OCI-LY3 (cell line): ENCODE results near the gene RTF1.

Experiments used
- H2AFZ ChIP-seq: fragments of 200-600, 300-600 bp; shearing (Covaris generic); 2 replicates; pipeline ENCODE4 v1.6.0; 2014; ENCODE audit warnings: antibody characterized with exemption, low read depth, low read length
- H3K27ac ChIP-seq: fragments of 200-600, 300-600 bp; sonication (generic); 2 replicates; pipeline ENCODE4 v1.5.1; 2014; ENCODE audit warnings: mild to moderate bottlenecking, low read length, moderate library complexity, mixed read lengths
- H3K27me3 ChIP-seq: fragments of 200-600, 300-600 bp; sonication (generic); 2 replicates; pipeline ENCODE4 v1.6.1; 2014; ENCODE audit warnings: low read depth, low read length, mixed read lengths
- H3K36me3 ChIP-seq: fragments of 200-600, 300-600 bp; sonication (generic); replicated peaks from 2 replicates; pipeline ENCODE3; 2014; ENCODE audit warnings: low read depth, low read length, mixed read lengths
- H3K4me1 ChIP-seq: fragments of 300-600, 200-600 bp; sonication (generic); 2 replicates; pipeline ENCODE4 v1.6.1; 2014; ENCODE audit warnings: low read length, mixed read lengths
- H3K4me2 ChIP-seq: fragments of 200-600, 300-600 bp; sonication (generic); 2 replicates; pipeline ENCODE4 v1.6.1; 2014; ENCODE audit warnings: low read length, mixed read lengths
- H3K4me3 ChIP-seq: fragments of 300-600, 200-600 bp; sonication (generic); 2 replicates; pipeline ENCODE4 v1.5.1; 2014; ENCODE audit warnings: antibody characterized with exemption, mild to moderate bottlenecking, low read length, moderate library complexity
- H3K79me2 ChIP-seq: fragments of 300-600, 200-600 bp; shearing (Covaris generic); 2 replicates; pipeline ENCODE4 v1.6.1; 2014; ENCODE audit warnings: mild to moderate bottlenecking, low read length, mixed read lengths
- H3K9ac ChIP-seq: fragments of 300-600, 200-600 bp; shearing (Covaris generic); 2 replicates; pipeline ENCODE4 v1.6.0; 2014; ENCODE audit warnings: mild to moderate bottlenecking, low read length, moderate library complexity
- H3K9me3 ChIP-seq: fragments of 200-600, 300-600 bp; shearing (Covaris generic); 2 replicates; pipeline ENCODE4 v1.6.1; 2014; ENCODE audit warnings: low read length, mixed read lengths; ENCODE audit not compliant: insufficient read depth
- H4K20me1 ChIP-seq: fragments of 200-600, 300-600 bp; sonication (generic); 2 replicates; pipeline ENCODE4 v1.6.1; 2016; ENCODE audit warnings: low read length, mixed read lengths; ENCODE audit not compliant: insufficient read depth
- EZH2phosphoT487 ChIP-seq: fragments of 200-600 bp; shearing (Covaris generic); IDR thresholded peaks from 2 replicates; pipeline ENCODE4 v1.6.1; 2018; ENCODE audit warnings: antibody characterized with exemption, mixed run types, low read depth
- TF ChIP-seq, protein P1 (sequence below): fragments of 200-600, 300-600 bp; sonication (generic); IDR thresholded peaks from 2 replicates; pipeline ENCODE4 v1.5.1; 2014; ENCODE audit warnings: antibody characterized with exemption, low read length, low read depth

RTF1 gene

DNA sequence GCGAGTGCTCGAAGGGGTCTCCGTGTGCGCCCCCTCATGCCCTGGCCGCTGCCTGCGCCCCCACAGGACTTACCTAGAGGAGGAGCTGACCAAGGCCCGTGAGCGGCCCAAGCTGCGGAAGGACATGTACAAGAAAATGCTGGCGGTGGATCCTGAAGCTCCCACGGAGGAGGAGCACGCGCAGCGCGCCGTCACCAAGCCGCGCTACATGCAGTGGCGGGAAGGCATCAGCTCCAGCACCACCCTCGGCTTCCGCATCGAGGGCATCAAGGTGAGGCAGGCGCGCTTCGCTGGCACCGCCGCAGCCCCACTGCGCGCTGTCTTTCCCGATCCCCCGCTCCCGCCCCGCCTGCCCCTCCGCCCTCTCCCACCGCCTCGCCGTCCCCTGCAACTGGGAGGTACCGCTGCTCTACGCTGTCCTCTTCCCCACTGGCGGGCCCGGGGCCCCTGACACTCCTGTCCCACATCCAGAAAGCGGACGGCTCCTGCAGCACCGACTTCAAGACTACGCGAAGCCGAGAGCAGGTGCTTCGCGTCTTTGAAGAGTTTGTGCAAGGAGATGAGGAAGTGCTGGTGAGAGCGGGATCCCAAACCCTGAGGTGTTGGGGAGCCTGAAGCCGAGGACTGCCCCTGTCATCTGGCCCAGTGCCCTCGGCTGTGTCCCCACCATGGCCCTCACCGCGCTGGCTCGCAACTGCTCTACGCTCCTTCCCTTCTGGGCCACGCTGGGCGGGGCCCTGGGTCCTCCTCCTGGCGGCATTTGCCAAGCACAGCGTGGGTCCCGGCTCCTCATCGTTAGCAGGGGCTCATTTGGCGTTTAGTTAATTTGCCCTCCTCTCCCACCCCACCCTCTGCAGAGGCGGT, 85.3 kb downstream of the RTF1 start:
- H3K4me3 ChIP-seq = no peak overlapping the region
- TF ChIP-seq, protein P1, sequence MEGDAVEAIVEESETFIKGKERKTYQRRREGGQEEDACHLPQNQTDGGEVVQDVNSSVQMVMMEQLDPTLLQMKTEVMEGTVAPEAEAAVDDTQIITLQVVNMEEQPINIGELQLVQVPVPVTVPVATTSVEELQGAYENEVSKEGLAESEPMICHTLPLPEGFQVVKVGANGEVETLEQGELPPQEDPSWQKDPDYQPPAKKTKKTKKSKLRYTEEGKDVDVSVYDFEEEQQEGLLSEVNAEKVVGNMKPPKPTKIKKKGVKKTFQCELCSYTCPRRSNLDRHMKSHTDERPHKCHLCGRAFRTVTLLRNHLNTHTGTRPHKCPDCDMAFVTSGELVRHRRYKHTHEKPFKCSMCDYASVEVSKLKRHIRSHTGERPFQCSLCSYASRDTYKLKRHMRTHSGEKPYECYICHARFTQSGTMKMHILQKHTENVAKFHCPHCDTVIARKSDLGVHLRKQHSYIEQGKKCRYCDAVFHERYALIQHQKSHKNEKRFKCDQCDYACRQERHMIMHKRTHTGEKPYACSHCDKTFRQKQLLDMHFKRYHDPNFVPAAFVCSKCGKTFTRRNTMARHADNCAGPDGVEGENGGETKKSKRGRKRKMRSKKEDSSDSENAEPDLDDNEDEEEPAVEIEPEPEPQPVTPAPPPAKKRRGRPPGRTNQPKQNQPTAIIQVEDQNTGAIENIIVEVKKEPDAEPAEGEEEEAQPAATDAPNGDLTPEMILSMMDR = no peak
- no peak overlapping the region for H3K27ac ChIP-seq
- H3K9me3 ChIP-seq = no peaks in the 10 kb centered on the region
- no peaks in the 10 kb centered on the region for H3K4me1 ChIP-seq
- no peaks in the 10 kb centered on the region for H4K20me1 ChIP-seq
- H2AFZ ChIP-seq = no peak overlapping the region
- no peak overlapping the region for H3K9ac ChIP-seq
- no peaks in the 10 kb centered on the region for H3K36me3 ChIP-seq
- no peaks in the 10 kb centered on the region for H3K79me2 ChIP-seq
- no peaks in the 10 kb centered on the region for H3K27me3 ChIP-seq
- H3K4me2 ChIP-seq = no peak overlapping the region

DNA sequence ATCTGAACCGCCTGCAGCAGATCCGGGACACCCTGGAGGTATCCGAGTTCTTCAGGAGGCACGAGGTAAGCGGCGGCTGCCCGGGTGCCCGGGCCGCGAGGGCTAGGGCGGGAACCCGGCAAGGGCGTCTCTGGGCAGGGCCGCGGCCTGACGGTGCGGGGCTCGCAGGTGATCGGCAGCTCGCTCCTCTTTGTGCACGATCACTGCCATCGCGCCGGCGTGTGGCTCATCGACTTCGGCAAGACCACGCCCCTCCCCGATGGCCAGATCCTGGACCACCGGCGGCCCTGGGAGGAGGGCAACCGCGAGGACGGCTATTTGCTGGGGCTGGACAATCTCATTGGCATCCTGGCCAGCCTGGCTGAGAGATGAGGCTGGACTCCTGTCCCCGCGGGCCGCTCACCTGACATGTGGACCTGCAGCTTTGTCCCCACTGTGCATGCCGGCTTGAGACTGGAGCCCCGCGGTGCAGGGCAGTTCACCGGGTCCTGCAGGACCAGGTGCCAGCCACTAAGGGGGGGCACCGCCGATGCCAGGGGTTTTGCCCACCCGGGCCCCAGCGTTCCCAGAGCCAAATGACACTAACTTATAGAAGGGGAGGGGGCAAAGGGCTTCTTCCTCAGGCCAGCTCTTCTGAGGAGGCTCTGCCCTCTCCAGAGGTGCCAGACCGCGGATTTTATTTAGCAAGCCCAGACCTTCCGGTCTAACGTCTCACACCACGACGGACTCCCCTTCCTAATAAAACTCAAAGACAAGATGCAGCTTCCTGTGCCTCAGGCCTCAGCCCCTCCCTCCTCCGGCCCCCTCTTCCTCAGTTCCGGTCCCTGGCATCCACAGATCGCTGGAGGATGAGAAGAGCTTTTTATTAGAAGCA, 86.1 kb downstream of the RTF1 start:
- H3K36me3 ChIP-seq = no peaks in the 10 kb centered on the region
- no peak overlapping the region for H3K9ac ChIP-seq
- no peak overlapping the region for H3K27ac ChIP-seq
- H3K9me3 ChIP-seq = no peaks in the 10 kb centered on the region
- no peaks in the 10 kb centered on the region for H3K4me1 ChIP-seq
- H3K79me2 ChIP-seq = no peaks in the 10 kb centered on the region
- H3K4me2 ChIP-seq = no peak overlapping the region
- H3K27me3 ChIP-seq = no peaks in the 10 kb centered on the region
- no peak overlapping the region for H3K4me3 ChIP-seq
- TF ChIP-seq, protein P1 = no peak
- TF ChIP-seq EZH2phosphoT487 = no peak
- H2AFZ ChIP-seq = no peak overlapping the region
- H4K20me1 ChIP-seq = no peaks in the 10 kb centered on the region

DNA sequence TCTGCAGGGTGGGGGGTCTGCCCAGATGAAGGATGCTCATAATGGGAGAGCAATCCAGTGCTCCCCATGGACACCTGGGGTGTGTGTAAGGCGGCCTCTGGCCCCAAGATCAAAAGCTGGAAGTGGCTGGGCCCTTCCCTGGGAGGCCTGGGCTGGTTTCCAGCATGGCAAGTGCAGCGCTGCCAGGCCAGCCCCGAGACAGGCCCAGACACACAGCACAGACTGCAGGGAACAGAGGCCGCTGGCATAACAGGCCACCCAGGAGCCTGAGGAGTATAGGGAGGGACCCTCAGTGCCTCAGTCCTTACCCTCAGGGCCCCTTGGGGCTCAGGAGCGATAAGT, 86.7 kb downstream of the RTF1 start:
- H2AFZ ChIP-seq = no peak overlapping the region
- TF ChIP-seq EZH2phosphoT487 = no peak
- TF ChIP-seq, protein P1 = no peak

DNA sequence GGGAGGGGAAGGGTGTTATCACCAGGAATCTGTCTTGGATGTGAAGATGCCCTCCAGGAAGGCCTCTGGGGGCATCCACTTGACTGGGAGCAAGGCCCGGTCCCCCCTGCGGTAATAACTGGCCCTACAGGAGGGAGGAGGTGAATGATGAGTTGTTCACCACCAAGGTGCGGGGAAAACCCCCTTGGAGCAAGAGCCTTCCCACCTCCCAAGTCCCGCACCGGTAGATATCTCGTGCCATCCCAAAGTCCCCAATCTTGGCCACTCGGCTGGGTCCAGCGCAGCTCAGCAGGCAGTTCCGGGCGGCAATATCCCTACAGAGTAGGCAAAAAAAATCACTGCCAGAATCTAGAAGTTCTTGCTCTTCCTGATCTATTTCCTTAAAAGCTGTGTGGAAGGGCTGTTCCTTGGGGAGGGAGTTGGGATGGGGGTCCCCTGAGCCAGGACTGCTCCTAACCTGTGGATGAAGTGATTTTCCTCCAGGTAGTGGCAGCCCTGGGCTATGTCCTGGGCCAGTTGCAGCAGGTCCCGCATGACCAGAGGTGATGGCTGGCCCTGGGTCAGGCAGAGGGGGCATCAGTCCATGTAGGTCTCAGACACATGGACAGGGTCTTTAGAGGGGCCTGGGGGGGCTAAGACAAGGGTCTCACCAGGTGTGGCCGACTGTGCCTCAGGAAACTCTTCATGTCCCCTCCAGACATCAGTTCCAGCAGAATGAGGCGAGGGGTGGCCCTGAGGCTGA, 88.0 kb downstream of the RTF1 start:
- H3K9ac ChIP-seq = no peak overlapping the region
- TF ChIP-seq, protein P1 = no peak
- TF ChIP-seq EZH2phosphoT487 = no peak

More for the DNA sequence above, 86.7 kb downstream of the RTF1 start:
- Histone ChIP-seq H3K36me3 (no peaks in the 10 kb centered on the region), H3K79me2 (no peaks in the 10 kb centered on the region), H3K9ac (no peak overlapping the region), H3K4me1 (no peaks in the 10 kb centered on the region), H4K20me1 (no peaks in the 10 kb centered on the region), H3K9me3 (no peaks in the 10 kb centered on the region), H3K4me2 (no peak overlapping the region), H3K27ac (no peak overlapping the region), H3K4me3 (no peak overlapping the region), H3K27me3 (no peaks in the 10 kb centered on the region)

More for the DNA sequence above, 88.0 kb downstream of the RTF1 start:
- Histone ChIP-seq H3K27ac (no peak overlapping the region), H3K27me3 (no peaks in the 10 kb centered on the region), H3K4me2 (no peak overlapping the region), H3K4me1 (peaks cover 2% of the 10 kb centered on the region; the same call in 1 of the 2 replicates), H2AFZ (no peak overlapping the region), H3K79me2 (no peaks in the 10 kb centered on the region), H3K9me3 (no peaks in the 10 kb centered on the region), H3K36me3 (no peaks in the 10 kb centered on the region), H3K4me3 (no peak overlapping the region), H4K20me1 (no peaks in the 10 kb centered on the region)
